Measurements from ENCODE around the gene SNCB.
"Not testable (repeated sequence)": the region's sequence is repeated elsewhere in the genome, so short reads cannot be mapped to it uniquely, and the experiment has no call there.

Gene SNCB

GRCh38 chr5:176601901-176602482 lies 28.3 kb downstream of the SNCB start:
- Histone ChIP-seq H3K9me3 (replicated peaks; ENCODE audit: insufficient read depth, low read length) (no peaks in the 10 kb centered on the region), H3K4me1 (ENCODE audit: low read length) (peaks cover 18% of the 10 kb centered on the region), H3F3A (ENCODE audit: insufficient read depth, low read length) (peaks cover 13% of the 10 kb centered on the region), H3K9me2 (replicated peaks; ENCODE audit: insufficient read depth, low read length) (no peaks in the 10 kb centered on the region), H3K4me2 (ENCODE audit: low read depth, low read length) (no peak overlapping the region), H4K20me1 (ENCODE audit: insufficient read depth, low read length) (no peaks in the 10 kb centered on the region), H3K79me2 (ENCODE audit: low read length) (no peaks in the 10 kb centered on the region), H3K9ac (ENCODE audit: low read length) (no peak overlapping the region), H2AFZ (ENCODE audit: low read length) (no peak overlapping the region), H3K4me3 (ENCODE audit: low read length) (no peak overlapping the region), H3K36me3 (replicated peaks; ENCODE audit: insufficient read depth, low read length) (peaks cover 5% of the 10 kb centered on the region; the same call in 1 of the 2 replicates), H3K27ac (ENCODE audit: low read length) (no peak overlapping the region), H3K27me3 (replicated peaks; ENCODE audit: insufficient read depth, low read length) (no peaks in the 10 kb centered on the region)
- no peak for DNase-seq
- TF ChIP-seq EZH2 (optimal IDR thresholded peaks at IDR 0.05; ENCODE audit: low read depth, low read length) (no peak), CTCF (IDR thresholded peaks at IDR 0.05; ENCODE audit: low read length) (no peak), EZH2phosphoT487 (IDR thresholded peaks at IDR 0.05; ENCODE audit: low read length) (no peak)

GRCh38 chr5:176599749-176600430 lies 30.4 kb downstream of the SNCB start:
- Histone ChIP-seq H3K4me2 (ENCODE audit: low read depth, low read length) (peak overlapping the region; percentile 73), H3K9ac (ENCODE audit: low read length) (peak overlapping the region; percentile 42; the same call in 1 of the 2 replicates), H3F3A (ENCODE audit: insufficient read depth, low read length) (peaks cover 13% of the 10 kb centered on the region), H3K27ac (ENCODE audit: low read length) (peak overlapping the region; percentile 92), H2AFZ (ENCODE audit: low read length) (peak overlapping the region; percentile 25; the same call in 1 of the 2 replicates), H3K4me1 (ENCODE audit: low read length) (peaks cover 18% of the 10 kb centered on the region), H3K4me3 (ENCODE audit: low read length) (peak overlapping the region; percentile 31)
- peak; percentile 87 for DNase-seq
- not testable (repeated sequence) for H3K27me3 ChIP-seq (replicated peaks; ENCODE audit: insufficient read depth, low read length); H4K20me1 ChIP-seq (ENCODE audit: insufficient read depth, low read length); H3K9me2 ChIP-seq (replicated peaks; ENCODE audit: insufficient read depth, low read length); H3K9me3 ChIP-seq (replicated peaks; ENCODE audit: insufficient read depth, low read length); H3K36me3 ChIP-seq (replicated peaks; ENCODE audit: insufficient read depth, low read length); H3K79me2 ChIP-seq (ENCODE audit: low read length)

GRCh38 chr5:176597417-176598389 lies 32.6 kb downstream of the SNCB start:
- H3K79me2 ChIP-seq (ENCODE audit: low read length) = no peaks in the 10 kb centered on the region
- H3F3A ChIP-seq (ENCODE audit: insufficient read depth, low read length) = peaks cover 13% of the 10 kb centered on the region
- no peaks in the 10 kb centered on the region for H3K9me3 ChIP-seq (replicated peaks; ENCODE audit: insufficient read depth, low read length)
- H3K9ac ChIP-seq (ENCODE audit: low read length) = no peak overlapping the region
- H3K36me3 ChIP-seq (replicated peaks; ENCODE audit: insufficient read depth, low read length) = peaks cover 5% of the 10 kb centered on the region; the same call in 1 of the 2 replicates
- TF ChIP-seq CTCF (IDR thresholded peaks at IDR 0.05; ENCODE audit: low read length) (no peak), EZH2 (optimal IDR thresholded peaks at IDR 0.05; ENCODE audit: low read depth, low read length) (no peak), EZH2phosphoT487 (IDR thresholded peaks at IDR 0.05; ENCODE audit: low read length) (no peak)
- no peaks in the 10 kb centered on the region for H4K20me1 ChIP-seq (ENCODE audit: insufficient read depth, low read length)
- H3K27ac ChIP-seq (ENCODE audit: low read length) = no peak overlapping the region
- H3K4me3 ChIP-seq (ENCODE audit: low read length) = no peak overlapping the region
- H3K27me3 ChIP-seq (replicated peaks; ENCODE audit: insufficient read depth, low read length) = no peaks in the 10 kb centered on the region
- DNase-seq = no peak
- peaks cover 18% of the 10 kb centered on the region for H3K4me1 ChIP-seq (ENCODE audit: low read length)
- H2AFZ ChIP-seq (ENCODE audit: low read length) = no peak overlapping the region
- no peaks in the 10 kb centered on the region for H3K9me2 ChIP-seq (replicated peaks; ENCODE audit: insufficient read depth, low read length)
- no peak overlapping the region for H3K4me2 ChIP-seq (ENCODE audit: low read depth, low read length)

Data from MM.1S (cell line).